HG03196 (cell line): ENCODE data around the gene RPS17.
"Not testable (repeated sequence)": the region's sequence is repeated elsewhere in the genome, so short reads cannot be mapped to it uniquely, and the experiment has no call there.

Source experiments
- ATAC-seq: cut with Tn5 transposase; IDR thresholded peaks from one replicate; pipeline ENCODE4 v1.9.1; 2021; ENCODE audit not compliant: unreplicated experiment

RPS17 gene

DNA sequence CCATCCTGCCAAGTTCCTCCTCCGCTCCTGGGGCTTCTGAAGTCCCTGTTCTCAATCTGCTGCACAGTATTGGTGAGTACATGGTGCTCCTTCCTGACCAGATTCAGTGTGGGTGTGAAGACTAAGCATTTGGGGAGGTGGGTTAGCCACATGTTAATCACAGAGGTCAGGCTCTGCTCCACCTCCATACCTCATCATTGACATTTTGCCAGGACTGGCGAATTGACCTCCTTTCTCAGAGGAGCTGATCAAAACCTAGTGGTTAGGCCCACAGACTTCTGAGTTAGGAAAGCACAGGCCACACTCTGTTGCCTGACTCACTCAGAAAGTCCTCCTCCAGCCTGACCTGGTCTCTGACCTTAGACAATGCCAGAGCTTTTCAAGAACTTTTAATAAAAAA, 8.4 kb upstream of the RPS17 start:
- no peak for ATAC-seq

- ATAC-seq = no peak
Observed at GRCh38 chr15:82545478-82545877, 5.2 kb upstream of the RPS17 start.

- ATAC-seq = no peak
Observed at GRCh38 chr15:82545002-82545401, 4.7 kb upstream of the RPS17 start.

GRCh38 chr15:82544431-82544830, 4.2 kb upstream of the RPS17 start:
- ATAC-seq = no peak

DNA sequence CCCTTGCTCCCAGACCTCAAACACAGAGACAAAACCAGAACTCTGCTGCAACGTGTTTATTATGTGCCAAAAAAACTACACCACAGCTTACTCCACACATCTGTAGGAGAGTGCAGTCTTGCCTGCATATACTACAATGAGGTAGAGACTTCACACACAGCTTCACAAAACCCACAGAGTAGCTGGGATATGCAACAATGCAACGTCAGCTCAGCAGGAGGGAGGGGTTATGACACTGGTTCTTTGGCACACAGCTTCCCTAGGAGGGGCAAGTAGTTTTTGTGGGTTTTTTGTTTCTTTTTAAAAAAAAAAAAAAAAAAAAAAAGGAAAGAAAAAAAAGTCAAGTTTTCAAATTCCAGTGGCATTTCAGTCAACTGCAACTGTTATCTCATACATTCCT, 2.9 kb upstream of the RPS17 start:
- no peak for ATAC-seq

GRCh38 chr15:82540984-82541431, 751 bp upstream of the RPS17 start:
- ATAC-seq = no peak

DNA sequence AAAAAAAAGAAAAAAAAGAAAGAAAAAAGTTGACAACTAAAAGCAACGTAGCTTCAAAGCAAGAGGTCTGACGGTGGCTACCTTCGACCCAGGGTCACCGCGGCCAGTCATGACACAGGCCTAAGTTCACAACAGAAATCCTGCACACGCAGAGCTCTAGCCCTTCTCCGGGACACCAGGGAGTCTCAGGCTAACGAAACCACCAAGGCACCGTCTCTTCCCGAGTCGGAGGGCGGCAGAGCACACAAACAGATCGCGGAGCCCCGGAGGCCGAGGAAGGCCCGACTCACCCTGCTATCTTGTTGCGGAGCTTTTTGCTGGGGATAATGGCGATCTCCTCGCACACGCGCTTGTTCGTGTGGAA, 584 bp downstream of the RPS17 start:
- ATAC-seq = no peak

- no peak for ATAC-seq
Observed at GRCh38 chr15:82538961-82539690, 1.1 kb downstream of the RPS17 start.

GRCh38 chr15:82537351-82537908, 2.8 kb downstream of the RPS17 start:
- ATAC-seq = no peak

DNA sequence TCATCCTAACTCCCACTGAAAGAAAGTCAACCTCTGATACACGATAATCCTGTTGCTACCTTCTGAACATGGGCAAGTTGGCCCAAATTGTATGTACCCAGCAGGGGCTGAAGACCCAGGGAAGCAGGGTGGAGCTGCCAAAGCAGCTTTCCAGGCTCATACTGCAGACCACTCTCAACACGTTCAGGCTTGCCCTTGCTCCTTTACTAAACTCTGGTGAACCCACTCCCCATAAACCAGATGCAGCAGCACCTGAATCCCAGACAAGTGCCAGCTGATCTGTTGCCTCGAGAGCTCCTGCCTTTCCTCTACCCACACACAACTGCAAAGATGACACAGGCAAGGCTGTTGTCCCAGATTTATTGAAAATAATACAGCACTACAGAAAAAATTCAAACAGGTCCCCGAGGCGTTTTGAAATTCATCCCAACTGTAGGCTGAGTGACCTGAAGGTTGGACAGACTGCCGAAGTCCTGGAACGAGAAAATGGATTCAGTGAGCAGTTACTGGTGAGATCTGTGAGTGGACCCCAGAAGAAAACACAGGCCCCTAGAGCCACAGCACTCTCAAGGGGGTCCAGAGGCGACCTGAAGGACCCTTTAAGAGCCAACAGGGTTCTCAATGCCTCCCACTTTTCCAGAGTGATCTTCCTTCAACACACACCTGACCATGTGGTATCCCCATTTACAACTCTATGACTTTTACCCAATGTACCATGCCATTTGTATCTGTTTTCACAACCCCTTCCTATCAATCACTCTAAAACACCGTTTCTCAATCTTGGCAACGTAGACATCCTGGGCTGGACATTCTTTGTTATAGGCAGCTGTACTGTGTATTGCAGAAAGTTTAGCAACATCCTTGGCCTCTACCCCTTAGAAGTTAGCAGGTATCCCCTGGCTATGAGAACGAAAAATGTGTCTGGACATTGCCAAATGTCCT, 3.6 kb downstream of the RPS17 start:
- ATAC-seq = no peak

- no peak for ATAC-seq
Observed at GRCh38 chr15:82535566-82536408, 4.5 kb downstream of the RPS17 start.

- ATAC-seq = not testable (repeated sequence)
Observed at GRCh38 chr15:82535151-82535550, 5.1 kb downstream of the RPS17 start.

- ATAC-seq = not testable (repeated sequence)
Observed at GRCh38 chr15:82534457-82534861, 5.8 kb downstream of the RPS17 start.

DNA sequence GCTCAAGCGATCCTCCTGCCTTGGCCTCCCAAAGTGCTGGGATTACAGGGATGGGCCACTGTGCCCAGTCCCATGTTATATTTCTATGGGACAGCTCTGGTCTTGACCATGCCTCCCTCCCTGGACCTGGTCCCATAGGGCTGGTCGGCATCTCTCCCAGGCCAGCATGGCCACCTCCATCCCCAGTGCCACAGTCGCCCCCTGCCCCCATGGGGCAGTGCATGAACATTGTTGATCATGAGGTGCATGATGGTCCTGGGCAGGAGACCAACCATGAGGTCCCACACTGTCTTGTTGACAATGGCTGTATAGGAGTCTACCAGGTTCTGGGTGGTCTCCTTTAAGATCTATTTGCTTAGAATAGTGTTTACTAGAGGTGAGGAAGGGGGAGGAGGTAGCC, 6.5 kb downstream of the RPS17 start:
- no peak for ATAC-seq

DNA sequence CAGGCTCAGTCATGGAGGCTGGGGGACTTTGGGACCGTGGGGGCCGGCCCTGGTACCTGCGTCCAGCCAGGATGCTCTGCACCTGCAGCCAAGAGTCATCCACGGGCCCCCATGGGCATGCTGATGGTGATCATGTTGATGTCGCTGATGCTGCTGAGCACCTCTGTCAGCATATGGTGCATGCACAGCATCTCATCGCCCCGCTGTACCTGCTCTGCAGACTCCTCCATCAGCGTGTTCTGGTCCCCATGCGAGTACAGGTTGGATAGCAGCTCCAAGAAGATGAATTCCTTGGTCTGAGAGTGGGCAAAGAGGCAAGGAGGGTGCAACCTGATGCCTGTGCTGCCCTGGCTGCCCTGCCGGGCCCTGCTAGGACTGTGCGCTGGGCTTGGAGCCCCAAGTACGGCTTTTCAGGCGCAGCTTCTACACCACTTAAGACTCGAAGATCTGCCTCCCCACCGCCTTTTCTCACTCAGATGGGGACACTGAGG, 7.2 kb downstream of the RPS17 start:
- ATAC-seq = no peak

DNA sequence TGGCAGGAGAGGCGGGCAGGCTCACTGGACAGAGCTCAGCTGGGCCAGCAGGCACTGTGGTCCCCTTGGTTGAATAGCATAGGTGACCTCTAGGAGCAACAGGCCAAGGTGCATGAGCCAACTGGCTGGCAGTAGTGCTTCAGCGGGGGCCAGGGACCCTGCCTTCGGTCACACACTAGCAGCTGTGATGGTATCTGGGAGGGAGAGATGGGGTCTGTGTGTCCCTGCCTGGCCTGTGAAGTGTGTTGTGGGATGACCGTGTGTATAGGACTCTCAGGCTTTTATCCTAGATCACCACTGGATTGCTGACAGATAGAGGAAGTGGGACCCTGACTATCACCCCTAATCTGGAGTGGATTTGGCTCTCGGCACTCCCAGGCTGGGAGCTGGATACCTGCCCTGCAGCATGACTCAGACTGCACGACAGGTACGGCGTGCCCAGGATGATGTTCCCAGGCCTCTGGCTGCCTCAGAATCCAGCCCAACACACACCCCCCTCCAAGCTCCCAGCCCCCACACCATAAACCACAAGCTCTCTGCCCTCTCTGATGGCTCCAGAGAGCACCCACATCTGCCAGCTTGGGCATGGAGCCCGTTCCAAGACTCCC, 7.8 kb downstream of the RPS17 start:
- no peak for ATAC-seq

DNA sequence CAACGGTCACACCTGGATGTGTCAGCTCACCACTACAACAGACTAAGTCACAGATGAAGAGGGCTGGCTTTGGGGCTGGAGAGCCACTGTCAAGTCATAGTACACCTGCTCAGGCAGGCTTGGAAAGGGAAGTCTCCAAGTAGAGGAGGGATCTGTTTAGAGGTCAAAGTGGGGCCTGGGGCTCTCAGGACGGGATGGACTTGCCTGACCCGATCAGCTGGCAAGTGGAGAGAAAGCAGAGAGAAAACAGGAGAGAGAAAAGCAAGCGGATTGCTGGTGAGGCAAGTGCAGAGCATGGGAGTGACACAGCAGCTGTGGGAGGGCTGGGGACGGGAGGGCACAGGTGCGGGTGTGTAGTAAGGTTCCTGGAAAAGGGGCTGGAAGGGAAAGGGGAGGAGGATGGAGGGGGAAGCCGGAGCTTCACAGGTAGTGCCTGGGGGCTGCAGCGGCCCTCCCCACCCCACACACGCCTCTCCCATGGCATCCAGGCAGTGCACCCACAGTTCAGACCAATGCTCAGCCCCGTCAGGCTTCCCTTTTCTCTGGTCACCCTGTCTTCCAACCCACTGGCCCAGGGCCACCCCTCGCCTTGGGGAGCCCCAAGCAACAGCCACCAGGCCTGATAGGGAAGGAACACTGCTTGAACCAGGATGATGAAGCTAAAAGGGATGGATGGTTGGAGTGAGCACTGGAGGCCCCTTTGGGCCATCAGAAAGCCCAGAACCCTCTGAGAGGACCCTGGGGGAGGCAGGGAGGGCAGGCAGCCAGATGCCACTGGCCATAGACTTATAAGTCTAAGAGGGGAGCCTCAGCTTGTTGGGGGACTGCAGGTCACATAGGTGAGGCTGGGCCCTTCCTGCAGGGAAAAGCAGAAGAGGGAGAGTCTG, 8.5 kb downstream of the RPS17 start:
- no peak for ATAC-seq

- ATAC-seq = peak; percentile 70
Observed at GRCh38 chr15:82530606-82531379, 9.5 kb downstream of the RPS17 start.

DNA sequence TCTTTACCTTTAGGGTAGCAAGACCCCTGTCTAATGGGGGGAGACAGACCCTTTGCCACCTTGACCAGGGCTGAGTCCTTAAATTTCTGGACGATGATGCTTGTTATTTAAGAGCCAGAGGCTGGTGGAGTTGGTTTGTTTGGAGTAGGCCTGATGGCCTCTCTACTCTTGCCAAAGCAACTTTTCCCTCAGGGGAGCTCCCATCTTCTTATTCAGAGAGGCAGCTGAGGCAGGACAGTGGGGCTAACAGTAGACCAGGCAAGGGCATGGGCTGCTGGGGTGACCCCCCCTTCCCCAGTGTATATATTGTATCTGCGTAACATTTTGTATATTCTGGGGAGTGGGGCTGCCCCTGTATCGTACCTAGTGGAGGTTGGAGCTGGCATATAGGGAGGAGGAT, 10.3 kb downstream of the RPS17 start:
- ATAC-seq = no peak
